HUDEP-2 (cell line): ENCODE data around the gene PRB3.

ENCODE experiments used
- DNase-seq, 76 experiments: peaks; one replicate each; lab custom pipeline; 2025; ENCODE audit not compliant: unreplicated experiment in 76 of 76; lab: John Stamatoyannopoulos, UW

Gene PRB3

GRCh38 chr12:11269607-11270006 lies at the start of gene PRB3:
TSS of gene PRB3 (minus strand) at chr12:11269707. CDS start at chr12:11269669, 38 bp downstream.
- DNase-seq = no peak

GRCh38 chr12:11310336-11310735 lies 40.8 kb upstream of the PRB3 start, which contains the start of gene PRB4:
TSS of gene PRB4 (minus strand) at chr12:11310436. CDS start at chr12:11310398, 38 bp downstream.
- DNase-seq = no peak

GRCh38 chr12:11307143-11307542 lies 37.6 kb upstream of the PRB3 start:
- no peak for DNase-seq

GRCh38 chr12:11273449-11273848 lies 3.9 kb upstream of the PRB3 start:
- no peak for DNase-seq

GRCh38 chr12:11264501-11264900 lies 5.0 kb downstream of the PRB3 start:
- DNase-seq = no peak

GRCh38 chr12:11246489-11246888 lies 23.0 kb downstream of the PRB3 start:
- DNase-seq = no peak

- DNase-seq = no peak
These were observed 26.9 kb downstream of the PRB3 start for GRCh38 chr12:11242656-11243055.

- no peak for DNase-seq
These were observed 29.1 kb downstream of the PRB3 start for GRCh38 chr12:11240348-11240930.

- DNase-seq = no peak
These were observed 31.2 kb downstream of the PRB3 start for GRCh38 chr12:11238275-11238674.

- DNase-seq = no peak
These were observed 36.0 kb downstream of the PRB3 start for GRCh38 chr12:11233532-11233931.

- peak in 27 of 76 experiments; percentile 0 to 37 (median 7) for DNase-seq
These were observed 41.1 kb downstream of the PRB3 start for GRCh38 chr12:11228296-11228879.

GRCh38 chr12:11227373-11227772 lies 42.1 kb downstream of the PRB3 start:
- DNase-seq = no peak
